Fibroblast of gingiva (primary cell): ENCODE measurements around the gene MAP7.

Experiments
- DNase-seq: peaks from one replicate; pipeline ENCODE4 v3.0.0-alpha.2; 2011; ENCODE audit warnings: low read depth

Gene MAP7

GRCh38 chr6:136564180-136564579, 14.0 kb upstream of the MAP7 start:
- DNase-seq: no peak

GRCh38 chr6:136563386-136564152, 13.3 kb upstream of the MAP7 start:
- no peak for DNase-seq

DNA sequence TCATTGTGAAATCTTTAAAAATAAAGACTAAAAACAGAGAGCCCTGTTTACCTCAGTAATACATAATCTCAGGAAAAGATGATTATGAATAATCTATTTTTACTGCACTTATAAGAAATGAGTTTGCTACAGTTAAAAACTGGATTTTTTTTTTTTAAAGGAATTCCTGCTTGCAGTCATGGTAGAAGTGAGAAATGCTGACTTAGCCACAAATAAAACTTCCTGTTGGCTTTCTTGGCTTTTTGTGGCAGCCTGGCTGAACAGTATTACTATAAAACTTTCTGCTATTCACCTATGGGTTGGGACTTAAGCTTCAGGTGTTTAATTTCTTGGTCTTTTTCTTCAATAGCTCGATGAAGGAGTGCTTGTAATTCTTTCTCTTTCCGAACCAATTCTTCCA, 12.0 kb upstream of the MAP7 start:
- no peak for DNase-seq

GRCh38 chr6:136553166-136553787, 3.1 kb upstream of the MAP7 start:
- no peak for DNase-seq

DNA sequence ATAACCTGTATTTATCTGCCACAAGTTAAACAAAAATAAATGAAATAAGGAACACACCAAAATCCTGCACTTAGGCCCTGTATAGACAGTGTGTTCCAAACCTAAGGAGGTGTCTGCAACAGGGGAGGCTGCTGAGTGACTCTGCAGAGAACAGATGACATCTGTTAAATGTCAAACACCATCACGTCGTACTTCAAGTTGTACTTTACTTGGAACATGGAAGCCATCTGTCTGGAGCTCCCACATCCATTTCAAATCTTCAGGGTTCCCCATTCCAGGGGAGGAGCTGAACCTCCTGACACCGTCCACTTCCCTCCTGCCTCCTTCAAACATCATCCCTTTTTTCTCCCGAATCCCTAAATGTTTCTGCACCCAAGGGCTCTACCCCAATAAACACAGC, 1.8 kb upstream of the MAP7 start:
- no peak for DNase-seq

DNA sequence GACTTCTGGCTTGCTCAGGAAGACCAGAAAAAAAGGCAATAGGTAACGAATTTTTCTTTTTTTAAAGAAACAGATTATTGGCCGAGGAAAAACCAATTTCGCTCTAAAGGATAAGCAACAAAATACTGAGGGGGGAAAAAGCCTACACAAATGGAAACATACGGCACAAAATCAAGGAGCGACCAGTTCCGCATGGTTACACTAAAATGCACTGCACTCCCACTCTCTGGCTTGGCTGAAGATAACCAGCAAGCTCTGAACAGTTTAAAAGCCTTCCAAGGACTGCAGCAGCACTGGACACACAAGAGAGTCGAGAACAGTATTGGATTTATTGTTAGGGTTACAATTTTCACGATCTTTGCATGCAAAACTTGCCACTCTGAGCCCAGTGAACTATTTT, 881 bp upstream of the MAP7 start:
- no peak for DNase-seq

DNA sequence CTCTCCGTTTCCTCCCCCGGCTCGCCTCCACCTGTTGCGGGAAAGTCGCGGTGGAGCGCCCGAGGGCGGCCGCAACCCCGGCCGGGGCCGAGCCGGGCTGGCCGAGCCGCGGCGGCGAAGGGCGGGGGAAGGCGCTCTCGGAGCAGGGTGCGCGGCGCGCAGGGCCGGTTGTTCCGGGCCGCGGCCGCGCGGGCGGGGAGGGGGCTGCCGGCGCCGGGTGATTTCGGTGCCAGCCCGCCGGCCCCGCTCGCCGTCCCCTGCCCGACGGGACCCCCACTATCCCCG, 235 bp downstream of the MAP7 start:
- no peak for DNase-seq

DNA sequence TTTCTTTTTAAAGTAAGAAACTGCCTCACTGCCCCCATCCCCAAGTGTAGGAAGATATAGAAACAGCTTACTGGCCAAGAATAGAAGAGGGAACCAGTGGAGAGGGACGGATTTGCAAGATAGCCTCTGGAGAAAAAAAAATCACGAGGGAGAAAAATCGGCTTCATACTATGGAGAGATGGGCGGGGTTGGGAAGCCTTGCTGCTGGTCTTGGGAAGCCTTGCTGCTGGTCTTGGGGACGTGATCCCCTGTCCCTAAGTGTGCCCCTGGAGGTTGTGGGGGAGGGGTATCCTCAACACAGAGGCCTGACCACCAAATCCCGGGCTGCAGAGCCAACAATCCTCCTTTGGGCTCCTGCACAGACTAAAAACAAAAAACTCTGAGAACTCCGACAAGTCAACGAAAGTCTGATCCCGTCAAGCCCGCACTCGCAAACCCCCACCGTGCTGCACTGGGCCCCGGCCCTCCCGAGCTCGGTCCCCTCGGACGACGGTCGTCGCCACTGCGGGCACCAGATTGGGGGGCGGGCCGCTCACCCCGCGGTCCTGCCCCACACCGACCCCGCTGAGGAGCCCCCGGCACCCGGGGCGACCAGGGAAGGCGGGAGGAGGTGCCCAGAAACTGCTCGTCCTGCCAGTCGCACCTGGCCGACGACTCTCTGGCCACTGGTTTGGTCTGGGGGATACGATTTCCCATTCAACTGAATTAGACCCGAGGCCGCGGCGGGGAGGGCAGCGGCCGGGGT, 750 bp downstream of the MAP7 start:
- no peak for DNase-seq

DNA sequence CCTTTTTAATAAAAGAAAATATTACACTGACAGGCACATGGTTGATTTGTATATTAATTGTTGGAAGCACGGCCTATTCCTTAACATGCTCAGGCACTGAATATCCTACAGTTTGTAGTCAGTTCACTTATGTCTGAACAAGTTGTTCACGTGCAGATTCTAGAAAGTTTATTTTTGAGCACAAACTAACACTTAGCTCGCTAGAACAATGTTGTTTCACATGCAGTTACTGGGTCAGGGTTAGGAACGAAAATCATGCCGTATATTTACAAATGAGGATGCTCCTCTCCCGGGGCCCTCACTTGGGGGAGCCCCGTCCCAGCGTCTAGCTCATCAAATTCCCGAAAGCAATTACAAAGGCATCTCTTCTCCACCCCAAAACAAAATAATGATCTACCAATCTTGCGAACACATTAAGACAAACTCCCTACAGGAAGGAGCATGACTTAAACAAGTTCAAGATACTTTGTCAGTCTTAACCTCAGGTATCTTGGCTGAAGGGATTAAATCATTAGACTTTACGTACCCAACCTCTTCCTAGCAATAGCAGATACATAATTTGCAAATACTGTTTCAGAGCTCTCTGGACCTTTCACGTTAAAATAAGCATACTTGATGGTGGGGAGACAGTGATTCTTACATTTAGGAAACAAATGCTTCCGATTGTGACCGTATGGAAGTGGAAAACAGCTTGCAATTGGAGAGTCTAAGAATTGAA, 1.5 kb downstream of the MAP7 start:
- DNase-seq: no peak

DNA sequence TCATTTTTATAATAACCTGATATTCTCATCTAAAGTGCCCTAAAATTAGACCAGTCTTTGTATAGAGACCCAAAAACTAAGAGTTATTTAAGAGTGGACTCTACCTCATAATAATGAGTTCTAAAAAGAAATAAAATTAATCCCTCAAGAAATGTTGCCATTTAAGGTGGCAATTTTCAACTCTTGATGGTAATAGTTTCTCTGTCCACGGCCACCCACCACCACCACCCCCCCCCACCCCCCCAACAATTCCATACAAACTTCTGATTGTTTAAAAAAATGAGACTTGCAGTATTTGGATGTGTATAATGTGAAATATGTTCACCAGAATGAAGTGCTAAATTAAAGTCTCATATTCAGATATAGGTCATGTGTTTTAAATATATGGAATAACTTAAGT, 2.4 kb downstream of the MAP7 start:
- no peak for DNase-seq

DNA sequence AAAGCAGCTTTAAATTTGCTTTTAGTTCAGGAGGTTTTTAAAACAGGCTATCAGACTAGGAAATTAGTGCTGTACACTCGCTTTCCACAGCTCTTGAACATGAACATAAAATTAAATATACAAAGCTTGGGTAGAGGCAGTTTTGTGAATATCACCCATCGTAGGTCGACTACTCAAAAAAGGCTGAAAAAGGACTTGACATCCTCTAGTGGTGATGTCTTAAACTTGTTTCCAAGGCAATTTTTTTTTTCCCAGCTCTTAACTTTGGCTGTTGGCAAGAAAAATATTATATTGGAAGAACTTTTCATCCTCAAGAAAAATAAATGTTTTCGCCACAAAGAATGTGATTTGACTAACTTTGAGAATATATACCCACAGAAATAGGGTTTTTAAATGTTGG, 2.9 kb downstream of the MAP7 start:
- peak; percentile 56 for DNase-seq

- DNase-seq: no peak
These were observed 3.9 kb downstream of the MAP7 start for GRCh38 chr6:136546331-136546730.

DNA sequence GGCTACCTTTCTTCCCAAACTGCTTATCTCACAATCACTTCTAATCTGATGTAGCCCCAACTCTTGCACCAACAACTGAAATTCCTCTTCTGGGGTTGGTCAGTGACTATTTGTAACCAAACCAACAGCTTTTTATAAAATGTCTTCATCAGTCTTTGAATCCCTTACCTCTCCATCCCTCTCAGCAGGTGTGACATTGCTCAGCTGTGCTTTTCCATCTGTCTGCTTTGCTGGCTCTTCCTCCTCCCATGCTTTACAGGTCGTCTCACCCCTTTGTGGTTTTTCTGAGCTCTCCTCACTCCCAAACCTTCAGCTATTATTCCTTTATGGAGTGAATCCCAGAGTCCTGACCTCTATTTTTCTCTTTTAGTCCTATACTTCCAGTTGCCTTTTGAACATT, 5.9 kb downstream of the MAP7 start:
- DNase-seq: no peak

DNA sequence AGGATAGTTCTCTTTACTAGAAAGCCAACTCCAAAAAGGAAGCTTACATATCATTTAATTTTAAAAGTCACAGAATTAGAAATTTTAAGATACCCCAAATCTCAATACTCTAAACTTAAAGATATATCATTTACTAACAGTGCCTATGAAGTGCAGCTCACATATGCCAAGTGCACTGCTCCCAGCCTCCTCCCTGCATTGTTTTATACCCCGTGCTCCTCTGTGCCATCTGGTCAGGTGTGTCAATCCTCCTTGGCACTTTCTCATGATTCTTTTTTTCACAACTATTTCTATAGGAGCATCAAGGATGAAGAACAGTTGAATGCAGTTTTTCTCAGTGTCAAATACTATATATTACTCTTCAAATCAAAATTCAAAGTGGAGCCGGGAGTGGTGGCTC, 8.8 kb downstream of the MAP7 start:
- no peak for DNase-seq

DNA sequence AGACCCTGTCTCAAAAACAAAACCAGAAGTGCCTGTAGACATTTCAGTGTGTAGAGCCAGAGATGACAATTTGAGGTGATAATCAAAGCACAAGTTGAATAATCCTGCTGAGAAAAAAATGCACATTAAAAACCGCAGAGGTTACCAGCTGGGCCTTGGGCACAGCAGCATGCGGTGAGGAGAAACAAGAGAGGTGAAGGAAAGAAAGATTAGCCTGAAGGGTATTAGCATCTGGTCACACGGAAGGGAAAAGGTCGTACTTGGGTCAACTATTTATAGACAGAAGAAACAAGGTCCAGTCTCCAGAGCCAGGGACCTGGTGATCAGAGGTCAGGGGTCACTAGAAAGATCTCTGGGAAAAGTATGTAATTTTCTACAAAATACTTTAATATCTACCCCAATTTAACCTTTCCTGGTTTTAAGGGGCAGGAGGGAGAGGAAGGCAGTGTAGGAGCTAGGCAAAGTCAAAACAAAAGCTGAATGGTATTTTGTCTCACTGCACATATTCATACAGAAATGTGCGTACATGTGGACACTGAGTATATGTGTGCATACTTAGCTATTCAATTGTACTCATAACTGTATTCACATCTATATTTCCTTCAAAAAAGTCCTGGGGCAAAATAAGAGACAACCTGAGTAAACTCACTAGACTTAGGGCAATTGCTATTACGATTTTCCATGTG, 10.1 kb downstream of the MAP7 start:
- DNase-seq: no peak

DNA sequence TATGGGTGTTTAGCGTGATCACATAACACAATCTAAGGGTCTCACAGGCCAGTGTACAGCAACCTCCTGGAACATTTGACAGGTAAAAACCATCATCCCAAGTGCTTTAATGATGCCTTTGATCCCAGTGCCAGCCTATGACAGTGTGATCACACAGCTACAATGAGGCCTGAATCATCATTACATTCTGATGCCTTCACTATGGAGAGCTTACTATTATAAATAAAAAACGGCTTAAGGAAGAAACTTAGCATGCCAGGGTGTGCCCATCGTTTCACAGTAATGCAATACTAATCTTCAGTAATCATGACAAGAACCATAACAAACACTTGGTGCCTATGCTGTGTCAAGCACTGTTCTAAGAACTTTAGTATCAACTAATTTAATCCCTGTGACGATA, 11.4 kb downstream of the MAP7 start:
- no peak for DNase-seq

DNA sequence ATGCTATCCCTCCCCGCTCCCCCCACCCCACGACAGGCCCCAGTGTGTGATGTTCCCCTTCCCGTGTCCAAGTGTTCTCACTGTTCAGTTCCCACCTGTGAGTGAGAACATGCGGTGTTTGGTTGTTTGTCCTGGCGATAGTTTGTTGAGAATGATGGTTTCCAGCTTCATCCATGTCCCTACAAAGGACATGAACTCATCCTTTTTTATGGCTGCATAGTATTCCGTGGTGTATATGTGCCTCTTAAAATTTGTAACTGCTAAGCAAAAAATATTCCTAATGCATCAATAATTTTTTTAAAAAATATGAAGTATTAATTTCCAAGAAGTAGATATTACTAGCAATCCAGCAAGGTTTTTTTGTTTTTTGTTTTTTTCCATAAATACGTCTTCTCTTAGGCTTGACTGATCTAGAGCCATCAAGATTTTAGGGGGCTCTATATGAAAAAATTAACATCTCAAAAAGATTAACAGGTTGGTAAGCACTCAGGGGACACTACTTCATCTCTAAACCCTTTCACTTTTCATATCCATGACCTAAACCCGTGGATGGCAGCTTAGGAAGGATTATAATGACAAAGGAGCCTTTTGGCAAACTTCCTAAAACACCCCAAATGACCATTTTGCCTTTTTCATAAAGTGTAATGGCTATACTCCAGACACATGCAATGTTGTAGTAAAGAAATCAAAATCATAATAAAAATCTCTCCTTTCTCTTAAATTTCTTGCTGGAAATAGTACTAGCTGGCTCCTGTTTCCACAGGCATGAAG, 14.2 kb downstream of the MAP7 start:
- no peak for DNase-seq

GRCh38 chr6:136535017-136535765, 15.0 kb downstream of the MAP7 start:
- DNase-seq: no peak

- no peak for DNase-seq
These were observed 16.0 kb downstream of the MAP7 start for GRCh38 chr6:136534268-136534667.

GRCh38 chr6:136533487-136533886, 16.7 kb downstream of the MAP7 start:
- no peak for DNase-seq

DNA sequence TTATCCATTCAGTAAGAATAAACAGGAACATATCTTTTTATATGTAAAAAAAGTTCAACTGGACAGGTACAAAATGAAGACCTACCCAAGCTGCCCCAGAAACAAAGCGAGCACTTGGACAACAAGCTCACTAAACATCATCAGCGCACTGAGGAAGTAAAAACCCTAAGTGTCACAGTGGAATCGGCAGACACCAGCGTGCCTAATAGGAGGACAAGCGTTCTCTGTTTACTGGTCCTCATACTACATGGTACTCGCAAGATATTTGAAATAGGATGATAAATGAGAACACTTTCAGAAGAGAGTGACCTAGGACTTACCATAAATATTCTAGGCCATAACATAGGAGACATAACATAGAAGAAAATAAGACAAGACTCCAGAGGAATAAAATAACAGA, 18.2 kb downstream of the MAP7 start:
- no peak for DNase-seq
